AG04449 (cell line): ENCODE results near the gene DRD2.

Experiments used
- CTCF ChIA-PET: fragments of 350-600 bp; formaldehyde crosslinking; extraction: SDS; loops from one replicate; lab custom pipeline; 2021; ENCODE audit warnings: antibody characterized with exemption; lab: Yijun Ruan, JAX
- POLR2A ChIA-PET: fragments of 400-600, 350-600 bp; formaldehyde crosslinking; extraction: SDS; loops from one replicate; lab custom pipeline; 2020; ENCODE audit warnings: antibody characterized with exemption, inconsistent platforms; lab: Yijun Ruan, JAX
- DNase-seq: peaks from one replicate; pipeline ENCODE4 v3.0.0-alpha.2; 2010; ENCODE audit warnings: low read depth, low spot score
- H3K4me3 ChIP-seq: 2 replicates; pipeline ENCODE4 v1.5.1; 2011; ENCODE audit warnings: low read depth, mild to moderate bottlenecking, control low read depth, low read length
- CTCF ChIP-seq: IDR thresholded peaks from one replicate; pipeline ENCODE4 v1.5.1; 2011; ENCODE audit warnings: mild to moderate bottlenecking, moderate library complexity, low read length, control low read depth, inconsistent platforms; ENCODE audit not compliant: insufficient read depth; ENCODE audit errors: missing control alignments

The DRD2 gene

DNA sequence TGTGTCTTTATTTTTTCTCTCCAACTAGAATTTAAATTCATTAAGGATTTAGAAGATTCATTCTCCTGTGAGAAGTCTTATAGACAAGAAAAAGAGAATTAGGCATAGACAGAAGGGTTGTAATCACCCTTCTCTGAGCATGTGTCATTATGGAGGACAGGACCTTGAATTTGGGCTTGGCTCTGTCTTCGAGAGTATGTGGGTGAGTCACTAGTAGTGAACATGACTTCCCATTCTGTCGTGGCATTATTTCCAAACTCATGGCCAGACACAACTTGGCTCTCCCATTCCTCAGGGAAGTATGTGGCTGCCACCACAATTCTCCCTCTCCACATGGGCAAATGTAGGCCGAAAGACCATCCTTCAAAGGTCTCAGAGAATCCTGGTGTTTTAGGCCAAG is 101.9 kb downstream of the DRD2 start:
- no peak for TF ChIP-seq CTCF
- no peak for DNase-seq
- ChIA-PET POLR2A (no interaction called here), CTCF (no interaction called here)
- no peak overlapping the region for H3K4me3 ChIP-seq

DNA sequence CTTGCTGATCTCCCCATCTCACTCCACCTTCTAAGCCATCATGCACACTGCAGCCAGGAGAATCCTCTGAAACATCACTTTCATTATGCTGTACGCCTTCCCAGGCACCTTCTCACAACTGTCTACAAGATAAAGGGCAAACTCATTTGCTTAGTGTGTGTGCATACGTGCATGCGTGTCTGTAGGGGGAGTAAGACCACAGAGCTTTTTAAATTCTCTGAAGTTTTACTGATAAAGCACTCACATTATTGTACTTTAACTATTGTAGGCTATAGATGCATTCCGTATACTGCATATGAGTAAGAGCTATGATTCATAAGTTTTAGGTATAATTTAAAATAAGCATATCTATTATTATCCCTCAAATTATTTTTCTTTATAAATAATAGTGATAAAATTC is 102.9 kb downstream of the DRD2 start:
- H3K4me3 ChIP-seq = no peak overlapping the region
- DNase-seq = no peak
- POLR2A ChIA-PET = no interaction called here
- CTCF ChIA-PET = interaction anchor here (1.1 kb wide), 1 partner anchor 161 kb away, joined by 5 read pairs; no protein-coding TSS in a partner anchor
- no peak for TF ChIP-seq CTCF

DNA sequence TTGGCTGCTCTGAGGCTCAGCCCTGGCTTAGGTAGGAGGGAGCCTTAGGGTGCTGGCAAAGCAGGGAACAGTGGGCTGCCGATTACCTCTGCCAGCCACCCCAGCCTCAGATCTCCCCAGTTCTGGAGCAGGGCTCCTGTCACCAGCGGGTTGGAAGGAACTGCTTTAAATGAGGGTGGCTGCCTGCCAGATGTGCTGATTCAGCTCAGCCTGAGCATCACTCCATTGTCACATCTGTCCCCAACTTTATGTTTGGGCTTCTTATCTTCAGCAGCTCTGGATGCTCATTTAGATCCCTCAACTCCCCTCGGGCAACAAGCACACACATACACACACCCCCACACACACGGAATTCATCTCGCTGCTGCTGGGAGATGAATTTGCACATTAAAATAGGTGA is 104.6 kb downstream of the DRD2 start:
- ChIA-PET POLR2A (no interaction called here), CTCF (no interaction called here)
- no peak for TF ChIP-seq CTCF
- no peak overlapping the region for H3K4me3 ChIP-seq
- DNase-seq = no peak

DNA sequence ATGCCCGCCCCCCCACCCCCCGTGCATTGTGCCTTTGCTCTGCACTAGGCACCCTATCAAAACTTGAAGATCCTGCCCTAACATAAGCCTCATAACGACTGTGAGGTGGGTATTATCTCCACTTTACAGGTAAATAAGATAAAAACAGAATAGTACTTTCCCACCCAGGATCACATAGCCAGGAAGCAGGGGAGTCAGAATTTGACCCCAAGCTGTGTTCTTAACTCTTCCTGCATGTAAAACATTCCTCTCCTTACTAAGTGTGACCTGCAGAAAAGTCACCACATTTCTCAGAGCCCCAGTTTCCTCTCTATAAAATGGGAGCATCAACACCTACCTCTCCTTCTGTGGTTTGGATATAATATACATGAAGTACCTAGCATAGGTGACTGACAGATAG is 105.8 kb downstream of the DRD2 start:
- no peak for DNase-seq
- CTCF ChIA-PET = no interaction called here
- POLR2A ChIA-PET = no interaction called here
- H3K4me3 ChIP-seq = no peak overlapping the region
- TF ChIP-seq CTCF = no peak

DNA sequence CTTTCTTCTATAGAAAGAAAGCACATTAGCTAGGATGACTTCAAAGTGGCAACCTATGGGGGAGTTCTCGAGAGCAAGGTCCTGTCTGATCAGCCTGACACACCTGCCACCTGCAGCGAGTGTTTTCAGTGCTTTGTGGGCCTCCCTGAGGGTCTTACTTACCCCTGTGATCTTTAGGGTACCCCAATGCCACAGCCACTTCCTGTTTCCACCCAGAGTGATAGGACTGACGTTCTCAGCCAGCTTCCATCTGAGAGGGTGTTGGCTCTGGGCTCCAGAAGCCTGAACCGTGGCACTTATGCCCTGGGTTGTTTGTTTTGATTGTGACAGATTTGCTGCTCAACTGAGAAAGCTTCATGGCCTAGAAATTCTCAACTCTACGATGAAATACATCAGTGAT is 109.3 kb downstream of the DRD2 start:
- POLR2A ChIA-PET = no interaction called here
- no peak for TF ChIP-seq CTCF
- H3K4me3 ChIP-seq = no peak overlapping the region
- CTCF ChIA-PET = interaction anchor here (1.2 kb wide), 1 partner anchor 376 kb away, joined by 4 read pairs; no protein-coding TSS in a partner anchor
- DNase-seq = no peak

GRCh38 chr11:113363996-113364641 is 111.1 kb downstream of the DRD2 start:
- no peak for DNase-seq
- ChIA-PET CTCF (no interaction called here), POLR2A (no interaction called here)
- H3K4me3 ChIP-seq = no peak overlapping the region
- TF ChIP-seq CTCF = no peak
